HG02678 (cell line): ENCODE data around the gene H3-3A.
A peak's percentile ranks its signal among the peaks of the same experiment; 100 is the strongest.

Experiments
- ATAC-seq: cut with Tn5 transposase; IDR thresholded peaks from one replicate; pipeline ENCODE4 v1.9.1; 2021; ENCODE audit warnings: mild to moderate bottlenecking, moderate library complexity; ENCODE audit not compliant: unreplicated experiment

The H3-3A gene

DNA sequence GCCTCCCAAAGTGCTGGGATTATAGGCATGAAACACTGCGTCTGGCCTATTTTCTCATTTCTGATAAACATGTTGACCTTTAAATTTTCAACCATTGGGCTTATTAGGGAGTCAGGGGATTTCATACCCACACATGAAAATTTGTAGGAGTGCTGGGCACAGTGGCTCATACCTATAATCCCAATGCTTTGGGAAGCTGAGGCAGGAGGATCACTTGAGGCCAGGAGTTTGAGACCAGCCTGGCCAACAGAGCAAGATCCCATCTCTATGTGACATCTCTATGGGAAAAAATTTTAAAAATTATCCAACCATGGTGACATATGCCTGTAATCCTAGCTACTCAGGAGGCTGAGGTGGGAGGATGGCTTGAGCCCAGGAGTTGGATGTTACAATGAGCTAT, 10.5 kb upstream of the H3-3A start:
- ATAC-seq, result no peak

DNA sequence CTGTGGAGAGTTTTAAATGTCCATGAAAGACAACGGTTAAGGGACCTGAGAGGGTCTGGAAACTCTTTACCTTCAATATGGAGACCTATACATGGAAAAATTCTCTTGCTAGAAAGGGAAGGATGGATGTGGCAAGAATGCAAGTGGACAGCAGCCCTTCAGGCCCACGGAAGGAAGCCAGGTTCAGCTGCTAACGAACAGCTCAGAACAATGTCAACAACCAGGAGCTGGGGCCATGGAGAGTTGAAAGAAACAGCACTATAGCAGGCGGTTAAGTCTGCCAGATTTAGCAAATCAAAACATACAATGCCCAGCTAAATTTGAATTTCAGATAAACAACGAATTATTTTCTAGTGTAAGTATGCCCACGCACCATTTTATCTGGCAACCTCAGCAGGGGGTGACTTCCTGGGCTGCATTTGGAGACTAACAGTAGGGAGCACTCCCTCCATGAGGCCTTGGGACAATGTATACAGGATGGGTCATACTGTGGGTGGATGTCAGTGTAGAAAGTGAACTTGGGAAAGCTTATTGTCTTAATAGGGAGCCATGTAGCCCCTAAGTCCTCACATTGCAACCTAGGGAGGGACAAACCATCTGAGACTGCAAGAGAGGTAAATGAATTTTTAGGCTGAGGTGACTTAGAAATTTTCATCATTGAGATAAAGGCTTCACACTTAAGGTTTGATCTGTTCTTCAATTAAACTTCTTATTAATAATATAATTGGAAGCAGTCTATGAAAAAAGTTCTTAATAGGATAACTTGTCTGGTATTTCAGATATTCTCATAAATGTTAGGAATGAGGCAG, 7.8 kb upstream of the H3-3A start:
- no peak for ATAC-seq

DNA sequence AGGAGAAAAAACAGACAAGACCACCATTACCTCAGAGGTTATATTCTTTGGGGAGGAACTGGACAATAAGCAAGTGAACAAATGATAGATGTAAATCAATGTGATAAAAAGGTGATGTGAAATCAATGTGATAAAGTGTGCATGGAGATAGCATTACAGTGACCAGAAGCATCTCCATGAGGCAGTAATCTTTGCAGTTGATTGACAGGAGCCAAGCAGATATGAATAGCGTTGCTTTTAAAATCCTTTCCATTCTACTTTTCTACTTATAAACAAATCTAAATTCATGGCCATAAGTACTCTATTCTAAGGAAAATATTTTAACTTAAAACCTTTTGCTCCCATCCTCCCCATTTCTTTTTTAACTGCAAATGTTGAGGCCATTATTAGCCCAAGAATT, 2.8 kb upstream of the H3-3A start:
- ATAC-seq, result no peak

DNA sequence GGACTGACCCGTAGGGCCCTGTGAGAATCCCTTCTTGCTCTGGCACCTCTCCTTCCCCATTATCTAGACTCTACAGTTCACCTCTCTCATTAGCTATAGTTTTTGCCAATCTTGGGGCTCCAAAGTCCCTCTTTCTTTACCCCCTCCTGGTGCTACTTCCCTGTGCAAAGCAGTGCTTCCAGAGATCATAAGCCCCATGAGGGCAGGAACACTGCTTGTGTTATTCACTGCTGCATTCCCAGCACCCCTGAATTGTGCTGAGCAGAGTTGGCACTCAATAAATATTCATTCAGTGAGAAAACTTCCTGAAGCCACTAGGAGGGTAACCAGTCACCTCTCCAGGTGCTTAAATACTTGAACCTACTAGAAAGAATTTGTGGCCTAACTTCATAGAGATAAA, 2.1 kb upstream of the H3-3A start:
- ATAC-seq, result no peak

DNA sequence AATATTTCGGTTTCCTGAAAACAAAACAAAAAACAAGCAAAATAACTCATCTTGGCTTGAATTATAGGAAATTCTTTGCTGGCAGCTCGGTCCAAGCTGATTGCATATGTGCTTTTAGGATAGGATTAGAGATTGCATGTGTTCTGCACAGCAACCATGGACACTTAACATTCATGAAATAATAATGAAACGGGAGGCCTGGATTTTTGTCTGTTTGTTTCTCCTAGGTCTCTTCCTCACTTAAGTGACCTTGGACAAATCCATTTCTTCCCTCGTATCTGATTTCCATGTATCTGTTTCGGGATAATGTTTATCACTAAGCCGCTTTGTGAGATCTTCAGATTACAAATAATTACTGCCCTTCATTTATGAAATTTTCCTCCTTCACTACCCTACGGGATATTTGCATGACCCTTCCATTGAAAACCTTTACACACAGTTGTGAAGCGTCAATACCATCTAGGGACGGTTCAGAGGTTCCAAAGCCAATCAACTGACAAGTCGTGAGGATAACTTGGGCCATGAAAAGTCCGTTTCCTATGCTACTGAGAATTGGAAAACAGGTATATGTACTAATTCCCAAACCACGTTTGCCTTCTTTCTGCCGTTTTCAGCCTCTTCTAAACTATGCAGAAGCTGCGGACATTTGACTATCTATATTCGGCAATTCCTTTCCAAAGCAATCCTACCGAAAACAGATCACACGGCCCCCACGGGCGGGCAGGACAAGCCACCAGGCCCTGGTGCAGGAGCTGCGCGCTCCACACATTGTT, 1.3 kb upstream of the H3-3A start:
- no peak for ATAC-seq

DNA sequence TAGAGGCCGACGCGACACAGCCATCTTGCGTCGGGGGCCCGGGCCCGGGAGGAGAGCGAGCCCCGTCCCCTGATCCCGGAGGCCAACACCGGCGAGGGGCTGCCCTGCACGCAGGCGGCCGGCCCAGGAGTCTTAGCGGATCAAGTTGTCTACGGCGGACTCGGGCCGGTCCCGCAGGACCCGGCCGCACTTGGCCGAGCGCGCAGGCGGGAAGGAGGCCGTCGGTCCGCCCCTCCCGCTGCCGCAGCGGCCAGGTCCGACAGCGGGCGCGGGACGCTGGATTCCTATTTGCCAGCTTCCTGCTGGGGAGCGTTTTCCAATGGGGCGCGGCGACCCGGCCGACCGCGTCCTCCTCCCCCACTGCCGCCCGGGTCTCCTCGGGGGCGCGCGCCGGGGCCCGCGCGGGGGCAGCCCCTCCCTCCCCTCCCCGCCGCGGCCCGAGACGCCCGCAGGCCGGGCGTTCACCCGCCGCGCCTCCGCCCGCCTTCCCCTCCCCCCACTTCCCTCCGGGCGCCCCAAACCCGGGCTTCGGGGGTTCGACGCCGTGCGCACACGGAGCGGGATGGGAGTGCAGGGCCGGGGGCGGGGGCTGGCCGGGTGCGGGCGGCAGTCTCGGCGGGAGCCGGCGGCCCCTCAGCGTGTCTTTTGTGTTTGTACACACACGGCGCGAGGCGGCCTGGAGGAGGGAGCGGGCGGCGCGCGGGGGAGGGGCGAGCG, 517 bp upstream of the H3-3A start:
- ATAC-seq, result peak; percentile 36

DNA sequence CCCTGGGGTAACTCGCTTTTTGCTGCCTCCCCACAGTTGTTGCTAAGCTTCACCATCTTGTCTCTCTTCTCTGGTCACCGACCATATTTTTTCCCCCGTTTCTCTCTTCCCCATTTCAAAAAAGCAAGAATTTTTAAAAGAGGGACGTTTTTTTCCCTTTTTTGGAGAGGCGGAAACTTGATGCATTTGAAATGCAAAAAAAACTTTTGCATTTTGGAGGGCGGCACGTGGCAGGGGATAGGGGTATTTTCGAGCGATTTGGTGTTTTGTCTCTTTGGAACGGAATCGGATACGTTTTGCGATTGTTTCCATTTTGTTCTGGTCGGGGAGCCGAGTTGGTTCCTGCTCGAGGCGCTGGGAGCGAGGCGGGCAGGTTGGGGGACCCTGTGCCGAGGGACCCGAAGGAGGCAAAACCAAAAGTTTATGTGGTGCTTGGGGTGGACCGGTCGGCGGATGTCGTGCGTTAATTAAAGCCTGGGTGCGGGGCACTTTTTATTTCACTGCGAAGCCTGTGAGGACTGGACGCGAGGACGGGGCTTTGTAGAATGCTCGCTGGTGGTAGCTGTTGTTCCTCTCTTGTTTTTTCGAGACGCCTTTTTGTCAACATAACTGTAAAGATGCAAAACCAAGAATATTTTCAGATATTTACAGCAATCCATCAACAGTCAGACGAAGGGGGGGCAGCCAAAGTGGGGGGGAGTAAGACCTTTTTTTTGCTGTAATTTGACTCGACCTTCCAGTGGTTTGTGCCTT, 884 bp downstream of the H3-3A start:
- peak; percentile 13 for ATAC-seq

DNA sequence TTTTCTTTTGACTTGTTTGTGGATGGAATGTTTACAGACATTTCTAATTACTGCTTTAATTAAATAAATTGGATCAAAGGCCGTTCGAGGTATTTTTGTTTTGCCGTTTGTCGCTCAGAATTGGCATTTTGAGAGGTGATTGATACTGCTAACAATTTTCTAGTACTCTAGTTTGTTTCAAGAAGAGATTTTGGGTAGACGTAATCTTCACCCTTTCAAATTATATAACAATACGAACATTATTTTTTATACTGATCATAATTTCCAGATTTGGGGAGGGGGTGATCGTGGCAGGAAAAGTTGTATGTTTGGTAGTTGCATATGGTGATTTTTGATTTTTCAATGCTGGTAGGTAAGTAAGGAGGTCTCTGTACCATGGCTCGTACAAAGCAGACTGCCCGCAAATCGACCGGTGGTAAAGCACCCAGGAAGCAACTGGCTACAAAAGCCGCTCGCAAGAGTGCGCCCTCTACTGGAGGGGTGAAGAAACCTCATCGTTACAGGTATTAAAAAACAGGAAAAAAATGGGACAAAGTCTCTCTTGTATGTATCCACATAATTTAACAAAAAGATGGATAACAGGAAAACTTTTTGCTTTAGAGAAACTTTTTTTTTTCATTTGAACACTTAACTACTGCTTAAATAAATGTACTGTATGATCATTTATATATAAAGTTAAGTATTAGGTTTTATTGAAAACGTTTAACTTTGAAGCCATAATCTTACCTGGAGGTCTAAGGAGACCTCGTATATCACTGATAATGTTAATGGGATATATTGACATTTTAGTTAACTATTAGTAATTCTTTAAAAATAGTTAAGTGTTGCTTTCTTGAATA, 1.7 kb downstream of the H3-3A start:
- ATAC-seq, result no peak

DNA sequence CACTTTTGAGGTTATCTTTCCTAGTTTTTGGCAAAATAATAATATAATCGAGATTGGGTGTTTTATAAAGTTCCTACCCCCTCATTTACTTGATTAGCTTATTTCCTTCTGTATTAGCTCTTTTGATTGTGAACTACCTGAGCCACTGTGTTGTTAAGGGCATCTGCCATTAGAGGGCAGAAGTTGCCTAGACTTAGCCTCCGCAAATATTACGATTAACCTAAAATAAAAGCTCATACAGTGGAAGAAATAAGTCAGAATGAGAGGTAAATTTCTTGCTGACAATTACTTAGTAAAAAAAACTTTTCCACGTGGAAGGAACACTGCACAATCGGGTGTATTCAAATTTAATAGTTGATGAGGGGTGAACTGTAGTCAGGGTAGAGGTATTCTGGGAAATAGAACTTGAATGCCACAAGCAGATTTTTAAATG, 2.3 kb downstream of the H3-3A start:
- no peak for ATAC-seq

DNA sequence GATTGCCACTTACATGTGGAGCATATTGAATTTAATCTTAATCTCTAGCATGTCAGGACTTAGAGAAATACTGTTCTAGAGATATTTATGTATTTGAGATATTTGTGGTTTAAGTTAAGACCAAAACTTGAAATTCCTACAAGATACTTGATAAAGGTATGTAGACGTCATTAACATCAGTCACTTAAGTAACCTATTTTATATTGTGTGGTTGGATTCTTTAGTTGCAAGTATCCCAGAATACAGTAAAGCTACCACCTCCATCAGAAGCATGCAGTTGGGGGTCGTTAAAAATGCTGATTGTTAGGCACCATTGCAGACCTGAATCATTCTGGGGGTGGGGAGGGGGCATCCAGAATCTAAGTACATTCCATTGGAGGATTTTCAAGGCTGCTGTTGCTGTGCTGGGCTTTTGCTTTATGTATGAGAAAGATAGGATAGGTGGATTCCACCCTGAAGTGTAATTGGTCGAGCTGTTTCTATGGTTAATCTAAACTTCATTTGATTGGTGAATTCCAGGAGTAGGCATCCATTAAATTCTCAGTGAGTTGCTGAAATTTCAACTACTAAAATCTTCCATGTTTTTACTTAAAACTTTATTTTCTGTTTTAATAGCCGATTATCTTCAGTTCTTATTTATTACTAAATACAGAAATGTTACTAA, 4.0 kb downstream of the H3-3A start:
- no peak for ATAC-seq

DNA sequence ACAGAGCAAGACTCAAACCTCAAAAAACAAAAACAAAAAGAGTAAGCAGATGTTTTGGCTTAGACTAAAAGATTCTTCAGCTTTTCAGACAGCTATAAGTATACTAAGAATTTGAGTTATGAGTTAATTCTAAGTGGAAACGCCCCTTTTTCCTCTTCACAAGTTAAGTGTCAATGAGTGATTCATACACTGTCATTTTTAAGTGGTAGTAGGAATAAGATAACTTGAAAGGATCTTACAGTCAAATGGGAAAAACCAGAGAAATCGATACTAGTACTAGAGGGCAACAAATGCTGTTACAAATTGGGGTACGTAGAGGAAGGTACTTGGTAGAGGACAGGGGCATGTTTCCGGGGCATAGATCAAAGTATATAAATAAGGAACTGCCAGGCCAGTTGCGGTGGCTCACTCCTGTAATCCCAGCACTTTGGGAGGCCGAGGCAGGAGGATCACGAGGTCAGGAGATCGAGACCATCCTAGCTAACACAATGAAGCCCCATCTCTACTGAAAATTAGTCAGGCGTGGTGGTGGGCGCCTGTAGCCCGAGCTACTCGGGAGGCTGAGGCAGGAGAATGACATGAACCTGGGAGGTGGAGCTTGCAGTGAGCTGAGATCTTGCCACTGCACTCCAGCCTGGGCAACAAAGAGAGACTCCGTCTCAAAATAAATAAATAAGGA, 7.4 kb downstream of the H3-3A start:
- ATAC-seq, result no peak

DNA sequence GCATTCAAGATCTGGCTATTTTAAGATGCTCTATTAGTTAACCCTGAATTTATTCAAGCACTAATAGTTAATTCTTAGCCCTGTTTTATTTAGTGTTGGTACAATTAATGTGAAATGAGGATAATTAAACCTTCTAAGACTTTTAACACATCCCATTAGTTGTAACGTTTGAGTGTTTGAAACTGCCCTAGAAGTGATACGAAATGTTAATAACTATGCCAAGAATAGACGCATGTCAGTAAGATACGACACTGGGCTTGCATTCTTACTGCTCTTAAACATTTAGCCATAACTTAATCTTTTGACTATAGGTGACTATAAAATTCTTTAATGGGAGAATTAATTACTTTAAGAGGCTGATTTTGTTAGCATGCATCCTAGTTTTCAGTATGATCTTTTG, 9.8 kb downstream of the H3-3A start:
- no peak for ATAC-seq

DNA sequence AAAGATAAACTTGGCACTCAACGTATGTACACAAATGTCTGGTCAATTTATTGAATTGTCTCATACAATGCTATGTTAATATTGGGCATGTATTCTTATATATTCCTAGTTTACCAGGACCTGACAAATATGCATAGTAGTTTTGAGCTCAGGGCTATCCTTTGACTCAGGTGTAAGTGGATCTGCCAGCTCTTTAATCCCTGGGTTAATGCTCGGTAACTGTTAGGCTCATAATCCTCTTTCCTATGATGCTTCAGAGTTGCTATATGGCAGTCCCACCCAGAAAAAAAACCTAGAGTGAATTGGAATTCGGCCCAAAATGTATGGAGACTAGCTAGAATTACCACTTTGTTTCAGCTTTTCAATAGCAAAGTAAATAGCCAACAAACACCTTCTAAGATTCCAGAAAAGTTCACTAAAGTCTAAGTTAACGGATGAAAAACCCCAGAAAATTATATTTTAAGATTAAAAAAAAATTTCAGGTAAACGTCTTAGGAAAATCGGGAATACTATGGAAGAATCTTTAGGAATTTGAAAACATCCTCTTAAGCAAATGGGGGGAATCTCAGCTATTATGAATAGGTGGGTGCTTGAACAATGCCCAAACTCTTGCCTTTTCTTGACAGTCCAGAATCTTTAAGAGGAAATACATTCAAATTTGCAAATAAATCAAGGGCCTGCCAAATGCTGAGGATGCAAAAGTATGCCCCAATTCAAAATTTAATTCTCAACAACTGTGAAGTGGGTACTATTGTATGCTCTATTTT, 10.9 kb downstream of the H3-3A start:
- no peak for ATAC-seq

DNA sequence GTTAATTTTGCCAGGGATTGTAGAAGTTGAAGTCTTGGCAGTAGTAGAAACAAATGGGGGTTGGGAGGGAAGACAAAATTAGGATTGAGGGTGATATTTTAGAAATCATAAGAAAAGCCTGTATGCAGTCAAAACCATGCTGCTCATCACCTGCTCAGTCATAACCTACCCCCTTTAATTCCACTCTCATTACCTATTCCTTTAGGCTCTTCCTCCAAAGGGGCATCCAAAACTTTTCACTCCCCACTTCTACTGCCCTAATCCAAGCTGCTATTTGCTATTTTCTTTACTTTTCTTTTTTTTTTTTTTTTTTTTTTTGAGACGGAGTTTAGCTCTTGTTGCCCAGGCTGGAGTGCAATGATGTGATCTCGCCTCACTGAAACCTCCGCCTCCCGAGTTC, 11.5 kb downstream of the H3-3A start:
- ATAC-seq, result no peak

DNA sequence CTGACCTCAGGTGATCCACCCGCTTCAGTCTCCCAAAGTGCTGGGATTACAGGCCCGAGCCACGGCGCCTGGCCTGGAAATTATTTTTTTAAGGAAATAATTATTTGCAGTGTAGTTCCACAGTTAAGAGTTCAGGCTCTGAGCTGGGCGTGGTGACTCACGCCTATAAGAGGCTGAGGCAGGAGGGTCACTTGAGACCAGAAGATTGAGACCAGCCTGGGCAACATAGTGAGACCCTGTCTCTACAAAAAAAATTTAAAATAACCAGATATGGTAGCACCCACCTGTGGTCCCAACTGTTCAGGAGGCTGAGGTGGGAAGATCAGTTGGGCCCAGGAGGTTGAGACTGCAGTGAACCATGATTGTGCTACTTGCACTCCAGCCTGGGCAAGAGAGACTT, 13.9 kb downstream of the H3-3A start:
- ATAC-seq, result no peak

DNA sequence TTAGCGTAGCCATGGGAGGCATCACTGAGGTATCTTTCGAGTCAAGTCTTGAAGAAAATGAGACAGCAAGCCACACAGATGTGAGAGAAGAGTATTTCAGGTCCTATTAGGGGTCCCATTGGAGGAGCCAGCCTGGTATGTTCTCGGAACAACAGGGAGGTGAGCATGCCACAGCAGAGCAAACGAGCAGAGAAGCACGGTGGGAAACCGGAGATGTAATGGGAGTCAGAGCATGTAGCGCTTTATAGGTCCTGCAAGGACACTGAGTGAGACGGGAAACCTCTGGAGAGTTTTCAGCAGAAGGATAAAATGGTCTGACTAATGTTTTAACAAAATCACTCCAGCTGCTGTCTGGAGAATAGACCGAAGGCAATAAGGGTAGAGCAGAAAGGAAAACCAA, 15.9 kb downstream of the H3-3A start:
- no peak for ATAC-seq

DNA sequence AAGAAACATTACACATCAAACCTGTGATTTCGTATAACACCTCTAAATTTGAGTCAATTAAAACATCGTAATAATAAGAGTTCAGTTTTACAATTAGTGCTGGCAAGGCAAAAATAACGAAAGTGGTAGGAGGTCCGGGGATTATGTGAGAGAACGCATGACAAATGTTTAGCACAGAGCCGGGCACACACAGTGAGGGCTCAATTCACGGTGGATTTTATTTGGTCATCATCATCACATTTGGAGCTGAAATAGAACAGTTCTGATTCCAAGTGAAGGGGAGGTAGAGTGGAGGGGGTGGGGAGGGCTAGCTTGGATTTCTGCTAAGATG, 20.0 kb downstream of the H3-3A start:
- no peak for ATAC-seq

DNA sequence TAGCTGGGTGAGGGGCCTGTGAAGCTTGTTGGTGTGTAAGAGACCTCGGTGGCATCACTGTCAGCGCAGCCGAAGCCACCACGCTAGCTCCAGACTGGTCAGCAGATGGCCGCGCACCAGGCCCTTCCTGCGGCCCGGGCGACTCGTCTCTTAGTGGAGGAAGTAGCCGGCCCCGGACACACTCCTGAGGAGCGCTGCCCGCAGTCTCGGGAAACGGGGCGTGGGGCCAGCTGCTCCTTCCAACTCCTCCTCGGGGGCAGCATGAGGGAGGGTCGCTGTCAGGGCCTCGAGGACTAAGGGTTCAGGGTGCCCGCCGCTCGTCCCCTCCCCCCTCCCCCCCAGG, 20.4 kb downstream of the H3-3A start:
- ATAC-seq, result peak; percentile 21
